GM23338 (cell line): Measurements from ENCODE around the gene PCED1A. TPM values are rescaled to one million over a fixed set of nuclear protein-coding genes. Genes with fewer than 3 reads are reported as not detected.

ENCODE experiments used
- ATAC-seq: fragments of 200-7000 bp; cut with Tn5 transposase; 3 replicates; pipeline ENCODE4 v1.9.1; 2020
- DNase-seq: peaks from one replicate; pipeline ENCODE4 v3.0.0-alpha.2; 2015; ENCODE audit warnings: low spot score
- H2AFZ ChIP-seq: fragments of 200-600 bp; sonication (generic); 2 replicates; pipeline ENCODE4 v1.8.0; 2016; ENCODE audit warnings: antibody characterized with exemption, mild to moderate bottlenecking, moderate library complexity
- H3F3A ChIP-seq: fragments of 200-600 bp; sonication (generic); replicated peaks from 2 replicates; pipeline ENCODE4 v1.8.0; 2017; ENCODE audit warnings: antibody characterized with exemption, mixed run types, low read depth
- H3K27ac ChIP-seq: fragments of 200-600 bp; sonication (generic); 2 replicates; pipeline ENCODE4 v1.6.1; 2016; ENCODE audit warnings: low read depth
- H3K27me3 ChIP-seq: fragments of 200-600 bp; sonication (generic); 2 replicates; pipeline ENCODE4 v1.8.0; 2016; ENCODE audit warnings: mild to moderate bottlenecking, mixed run types, moderate library complexity; ENCODE audit not compliant: insufficient read depth
- H3K36me3 ChIP-seq: fragments of 200-600 bp; sonication (generic); 2 replicates; pipeline ENCODE4 v1.8.0; 2016; ENCODE audit warnings: mild to moderate bottlenecking; ENCODE audit not compliant: insufficient read depth
- H3K4me1 ChIP-seq: fragments of 200-600 bp; sonication (generic); 2 replicates; pipeline ENCODE4 v1.8.0; 2016; ENCODE audit warnings: mild to moderate bottlenecking, moderate library complexity; ENCODE audit not compliant: insufficient read depth
- H3K4me2 ChIP-seq: fragments of 200-600 bp; sonication (generic); 2 replicates; pipeline ENCODE4 v1.7.1; 2017; ENCODE audit warnings: mixed run types
- H3K4me3 ChIP-seq: fragments of 200-600 bp; sonication (generic); 2 replicates; pipeline ENCODE4 v1.6.1; 2016; ENCODE audit warnings: mixed run types
- H3K79me2 ChIP-seq: fragments of 200-600 bp; sonication (generic); replicated peaks from 2 replicates; pipeline ENCODE4 v1.8.0; 2017; ENCODE audit warnings: mild to moderate bottlenecking; ENCODE audit not compliant: insufficient read depth
- H3K9me2 ChIP-seq: fragments of 200-600 bp; sonication (generic); 2 replicates; pipeline ENCODE4 v1.8.0; 2017; ENCODE audit not compliant: insufficient read depth
- H4K20me1 ChIP-seq: fragments of 200-600 bp; sonication (generic); replicated peaks from 2 replicates; pipeline ENCODE4 v1.8.0; 2017; ENCODE audit warnings: mild to moderate bottlenecking; ENCODE audit not compliant: insufficient read depth
- H3K27ac Mint-ChIP-seq: 2 replicates; pipeline ENCODE4 v1.8.0; 2020; ENCODE audit warnings: inconsistent platforms, mild to moderate bottlenecking, moderate library complexity, mixed read lengths
- H3K27me3 Mint-ChIP-seq: 3 replicates; pipeline ENCODE4 v1.8.0; 2022; ENCODE audit warnings: low read depth, mild to moderate bottlenecking, moderate library complexity, mixed read lengths, inconsistent platforms; ENCODE audit not compliant: insufficient read depth, poor library complexity
- H3K36me3 Mint-ChIP-seq: 3 replicates; pipeline ENCODE4 v1.8.0; 2021; ENCODE audit warnings: low read depth, mild to moderate bottlenecking, inconsistent platforms, moderate library complexity, mixed read lengths
- H3K4me1 Mint-ChIP-seq: 3 replicates; pipeline ENCODE4 v1.8.0; 2020; ENCODE audit warnings: mild to moderate bottlenecking, inconsistent platforms, mixed read lengths
- H3K4me3 Mint-ChIP-seq: 3 replicates; pipeline ENCODE4 v1.8.0; 2021; ENCODE audit warnings: moderate library complexity, mild to moderate bottlenecking, inconsistent platforms, mixed read lengths
- H3K9me3 Mint-ChIP-seq: 3 replicates; pipeline ENCODE4 v1.8.0; 2020; ENCODE audit warnings: moderate library complexity, mild to moderate bottlenecking, inconsistent platforms, mixed read lengths
- CTCF ChIP-seq, 2 experiments: fragments of 200-600 bp in 1 of 2; sonication (generic) in 1 of 2; conservative IDR thresholded peaks; 2 replicates each; pipeline versions ENCODE4 v1.5.1 to v1.6.1; 2016 to 2017; ENCODE audit warnings: antibody characterized with exemption in 2 of 2, low read depth in 2 of 2, mild to moderate bottlenecking in 2 of 2, moderate library complexity in 1 of 2
- EZH2 ChIP-seq: fragments of 200-600 bp; sonication (generic); IDR thresholded peaks from one replicate; pipeline ENCODE4 v1.8.0; 2017; ENCODE audit warnings: antibody characterized with exemption, mild to moderate bottlenecking, low read depth; ENCODE audit not compliant: unreplicated experiment
- EZH2phosphoT487 ChIP-seq: fragments of 200-600 bp; sonication (generic); IDR thresholded peaks from one replicate; pipeline ENCODE4 v1.8.1; 2018; ENCODE audit warnings: antibody characterized with exemption; ENCODE audit not compliant: unreplicated experiment
- JUNB ChIP-seq: IDR thresholded peaks from one replicate; pipeline ENCODE4 v1.6.1; 2016; ENCODE audit warnings: antibody characterized with exemption; ENCODE audit not compliant: unreplicated experiment
- NANOG ChIP-seq: IDR thresholded peaks from 2 replicates; pipeline ENCODE4 v1.6.1; 2016; ENCODE audit warnings: antibody characterized with exemption, borderline replicate concordance
- POLR2AphosphoS5 ChIP-seq: IDR thresholded peaks from 2 replicates; pipeline ENCODE4 v1.6.1; 2016; ENCODE audit warnings: antibody characterized with exemption, low read depth
- ZNF114 ChIP-seq: fragments of 250-450 bp; sonication (Bioruptor Pico); IDR thresholded peaks from 2 replicates; pipeline ENCODE4 v1.5.0; 2020; ENCODE audit warnings: mild to moderate bottlenecking, moderate library complexity
- ZNF331 ChIP-seq: fragments of 250-450 bp; sonication (Bioruptor Pico); IDR thresholded peaks from 2 replicates; pipeline ENCODE4 v1.5.0; 2020; ENCODE audit warnings: low read depth, mild to moderate bottlenecking, moderate library complexity
- ZNF462 ChIP-seq: fragments of 250-450 bp; sonication (Bioruptor Pico); IDR thresholded peaks from 2 replicates; pipeline ENCODE4 v1.5.0; 2020; ENCODE audit warnings: mild to moderate bottlenecking, moderate library complexity
- polyA plus RNA-seq: library from polyadenylated mRNA; unstranded; fragments of >200 nt; fragmentation: Nextera tagmentation; extraction: Ambion mirVana; gene quantifications from 2 replicates; pipeline ENCODE4 v1.2.1, GENCODE V29; 2016
- total RNA-seq: library from RNA; depleted of rRNA; stranded (reverse); fragments of >200 nt; shearing (Covaris generic); gene quantifications from 2 replicates; pipeline ENCODE4 v1.2.3, GENCODE V29; 2014
- TF ChIP-seq, protein P1 (sequence below): IDR thresholded peaks from one replicate; pipeline ENCODE4 v1.6.1; 2018; ENCODE audit warnings: antibody characterized with exemption; ENCODE audit not compliant: unreplicated experiment

The PCED1A gene
- total and polyA plus RNA-seq, 2 experiments from 2014 or later = 5.0 to 8.9 TPM

DNA sequence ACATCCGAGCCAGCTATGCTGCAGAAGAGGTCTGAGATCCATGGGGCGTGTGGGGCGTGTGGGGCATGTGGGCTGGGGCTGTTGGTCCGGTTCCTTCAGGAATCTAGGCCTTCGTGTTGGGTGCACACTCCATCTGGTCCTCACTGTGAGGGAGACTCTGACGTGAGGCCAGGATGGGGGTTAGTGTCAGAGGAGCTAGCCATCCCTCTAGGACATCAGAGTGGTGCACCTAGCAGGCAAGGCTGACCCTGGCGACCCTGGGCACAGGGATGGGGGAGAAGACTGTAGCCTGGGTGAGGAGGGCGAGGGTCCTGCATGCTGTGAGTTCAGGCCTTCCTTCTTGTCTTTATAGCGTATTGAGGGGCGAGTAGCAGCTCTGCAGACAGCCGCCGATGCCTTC is 24.2 kb upstream of the PCED1A start:
- no peaks in the 10 kb centered on the region for H3K9me3 Mint-ChIP-seq
- no peaks in the 10 kb centered on the region for H3K4me1 Mint-ChIP-seq
- H3K4me1 ChIP-seq = no peaks in the 10 kb centered on the region
- ATAC-seq (no peak), DNase-seq (no peak)
- peaks cover 3% of the 10 kb centered on the region; the same call in 1 of the 3 replicates for H3K36me3 Mint-ChIP-seq
- no peaks in the 10 kb centered on the region for H3K36me3 ChIP-seq
- no peaks in the 10 kb centered on the region for H3K79me2 ChIP-seq
- H4K20me1 ChIP-seq = no peaks in the 10 kb centered on the region
- no peak overlapping the region for H3K27ac ChIP-seq
- H3K27me3 ChIP-seq = 0 out of 2 replicates have a peak, but pooled peaks cover 3% of the 10 kb centered on the region
- no peak overlapping the region for H3K4me3 ChIP-seq
- no peaks in the 10 kb centered on the region for H3K9me2 ChIP-seq
- no peak overlapping the region for H2AFZ ChIP-seq
- TF ChIP-seq ZNF462 (no peak), ZNF331 (CRISPR knock-in tag) (no peak), POLR2AphosphoS5 (no peak), NANOG (no peak)
- H3K27ac Mint-ChIP-seq = no peak overlapping the region
- H3K4me2 ChIP-seq = no peak overlapping the region
- H3K4me3 Mint-ChIP-seq = no peak overlapping the region
- no peaks in the 10 kb centered on the region for H3F3A ChIP-seq
- H3K27me3 Mint-ChIP-seq = peaks cover 6% of the 10 kb centered on the region

DNA sequence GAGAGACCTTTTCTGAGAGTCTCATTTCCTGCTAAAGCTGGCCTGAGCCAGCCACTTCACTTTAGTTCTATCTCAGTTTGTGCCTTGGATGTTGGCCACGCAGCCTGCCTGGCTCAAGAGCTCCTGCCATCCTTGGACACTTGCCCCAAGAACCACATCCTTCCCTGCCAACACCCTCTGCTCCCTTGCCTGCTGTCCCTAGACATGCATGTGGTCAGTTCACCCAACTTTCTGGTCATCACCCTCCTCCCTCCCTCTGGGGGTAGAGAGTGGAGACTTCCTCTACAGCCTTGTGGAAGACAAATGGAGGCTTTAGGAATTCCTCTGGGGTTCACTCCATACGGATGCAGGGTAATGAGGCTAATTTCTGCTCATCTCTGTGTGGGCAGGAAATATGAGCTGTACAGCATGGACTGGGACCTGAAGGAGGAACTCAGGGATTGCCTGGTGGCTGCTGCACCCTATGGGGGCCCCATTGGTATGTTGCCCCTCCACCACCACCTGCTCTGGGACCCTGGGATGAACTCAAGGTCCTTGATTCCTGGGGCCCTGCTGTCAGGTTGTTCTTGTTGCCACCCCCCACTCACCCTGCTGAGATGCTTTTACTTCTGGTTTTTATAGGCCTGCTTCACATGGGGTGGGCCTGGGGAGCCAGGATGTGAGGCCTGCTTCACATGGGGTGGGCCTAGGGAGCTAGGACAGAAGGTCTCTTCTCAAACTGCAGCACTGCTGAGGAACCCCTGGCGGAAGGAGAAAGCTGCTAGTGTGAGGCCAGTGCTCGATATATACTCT is 19.1 kb upstream of the PCED1A start:
- peaks cover 3% of the 10 kb centered on the region; the same call in 1 of the 3 replicates for H3K36me3 Mint-ChIP-seq
- H4K20me1 ChIP-seq = no peaks in the 10 kb centered on the region
- H3F3A ChIP-seq = no peaks in the 10 kb centered on the region
- no peak overlapping the region for H3K4me3 Mint-ChIP-seq
- peaks cover 2% of the 10 kb centered on the region for H3K27me3 Mint-ChIP-seq
- DNase-seq = no peak
- H3K27me3 ChIP-seq = no peaks in the 10 kb centered on the region
- H3K4me3 ChIP-seq = no peak overlapping the region
- H3K36me3 ChIP-seq = no peaks in the 10 kb centered on the region
- H3K4me2 ChIP-seq = no peak overlapping the region
- H3K9me3 Mint-ChIP-seq = no peaks in the 10 kb centered on the region
- no peak overlapping the region for H3K27ac ChIP-seq
- TF ChIP-seq EZH2 (no peak), ZNF114 (CRISPR knock-in tag) (no peak), POLR2AphosphoS5 (no peak), CTCF (conservative IDR thresholded peaks at IDR 0.05; ENCODE audit: low read depth in 2 of 2) (no peak), ZNF331 (CRISPR knock-in tag) (no peak), EZH2phosphoT487 (no peak), JUNB (no peak)
- TF ChIP-seq, protein P1, sequence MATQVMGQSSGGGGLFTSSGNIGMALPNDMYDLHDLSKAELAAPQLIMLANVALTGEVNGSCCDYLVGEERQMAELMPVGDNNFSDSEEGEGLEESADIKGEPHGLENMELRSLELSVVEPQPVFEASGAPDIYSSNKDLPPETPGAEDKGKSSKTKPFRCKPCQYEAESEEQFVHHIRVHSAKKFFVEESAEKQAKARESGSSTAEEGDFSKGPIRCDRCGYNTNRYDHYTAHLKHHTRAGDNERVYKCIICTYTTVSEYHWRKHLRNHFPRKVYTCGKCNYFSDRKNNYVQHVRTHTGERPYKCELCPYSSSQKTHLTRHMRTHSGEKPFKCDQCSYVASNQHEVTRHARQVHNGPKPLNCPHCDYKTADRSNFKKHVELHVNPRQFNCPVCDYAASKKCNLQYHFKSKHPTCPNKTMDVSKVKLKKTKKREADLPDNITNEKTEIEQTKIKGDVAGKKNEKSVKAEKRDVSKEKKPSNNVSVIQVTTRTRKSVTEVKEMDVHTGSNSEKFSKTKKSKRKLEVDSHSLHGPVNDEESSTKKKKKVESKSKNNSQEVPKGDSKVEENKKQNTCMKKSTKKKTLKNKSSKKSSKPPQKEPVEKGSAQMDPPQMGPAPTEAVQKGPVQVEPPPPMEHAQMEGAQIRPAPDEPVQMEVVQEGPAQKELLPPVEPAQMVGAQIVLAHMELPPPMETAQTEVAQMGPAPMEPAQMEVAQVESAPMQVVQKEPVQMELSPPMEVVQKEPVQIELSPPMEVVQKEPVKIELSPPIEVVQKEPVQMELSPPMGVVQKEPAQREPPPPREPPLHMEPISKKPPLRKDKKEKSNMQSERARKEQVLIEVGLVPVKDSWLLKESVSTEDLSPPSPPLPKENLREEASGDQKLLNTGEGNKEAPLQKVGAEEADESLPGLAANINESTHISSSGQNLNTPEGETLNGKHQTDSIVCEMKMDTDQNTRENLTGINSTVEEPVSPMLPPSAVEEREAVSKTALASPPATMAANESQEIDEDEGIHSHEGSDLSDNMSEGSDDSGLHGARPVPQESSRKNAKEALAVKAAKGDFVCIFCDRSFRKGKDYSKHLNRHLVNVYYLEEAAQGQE = no peak
- no peaks in the 10 kb centered on the region for H3K9me2 ChIP-seq
- no peaks in the 10 kb centered on the region for H3K79me2 ChIP-seq
- H3K4me1 Mint-ChIP-seq = no peaks in the 10 kb centered on the region
- H2AFZ ChIP-seq = no peak overlapping the region
- ATAC-seq = no peak
- H3K27ac Mint-ChIP-seq = no peak overlapping the region
- H3K4me1 ChIP-seq = no peaks in the 10 kb centered on the region
